Vagina (tissue), 2 donors: ENCODE data around the gene FAM120B. TPM values are rescaled to one million over a fixed set of nuclear protein-coding genes. Genes with fewer than 3 reads are reported as not detected.
"Not testable (repeated sequence)": the region's sequence is repeated elsewhere in the genome, so short reads cannot be mapped to it uniquely, and the experiment has no call there.

Experiments used
- DNase-seq, 2 donors: peaks; one replicate each; pipeline ENCODE4 v3.0.0-alpha.2; 2017; ENCODE audit errors: extremely low spot score in 2 of 2
- H3K27ac ChIP-seq: fragments of 200-600 bp; sonication (generic); one replicate; pipeline ENCODE4 v1.5.1; 2019
- H3K27me3 ChIP-seq: fragments of 200-600 bp; sonication (generic); one replicate; pipeline ENCODE4 v1.5.1; 2019
- H3K36me3 ChIP-seq, 2 donors: fragments of 200-600 bp; sonication (generic); one replicate each; pipeline ENCODE4 v1.5.1; 2017 to 2019
- H3K4me1 ChIP-seq: fragments of 200-600 bp; sonication (generic); one replicate; pipeline ENCODE4 v1.5.1; 2019
- H3K4me3 ChIP-seq, 2 donors: fragments of 200-600 bp; sonication (generic); 1 replicate in 1 of 2; 2 replicates in 1 of 2; pipeline ENCODE4 v1.5.1; 2016 to 2019
- H3K9me3 ChIP-seq: fragments of 200-600 bp; sonication (generic); one replicate; pipeline ENCODE4 v1.5.1; 2019
- POLR2A ChIP-seq, 2 donors: fragments of 450-650 bp; IDR thresholded peaks; one replicate each; pipeline ENCODE4 v1.6.1; 2017; ENCODE audit warnings: antibody characterized with exemption in 2 of 2, mild to moderate bottlenecking in 2 of 2, moderate library complexity in 2 of 2
- POLR2AphosphoS5 ChIP-seq, 2 donors: sonication (generic); formaldehyde crosslinking; IDR thresholded peaks; one replicate each; pipeline ENCODE4 v1.9.0; 2017; ENCODE audit warnings: antibody characterized with exemption in 2 of 2, mild to moderate bottlenecking in 2 of 2, low read depth in 1 of 2; ENCODE audit not compliant: insufficient read depth in 1 of 2
- intact Hi-C: fragments of 100-400 bp; cut with DNase I; formaldehyde crosslinking; loops from one replicate; pipeline ENCODE4 v1.15.1; 2023
- total RNA-seq: library from RNA; depleted of rRNA; stranded (reverse); fragments of >200 nt; gene quantifications from one replicate; pipeline ENCODE4 v1.2.3, GENCODE V29; 2016
- TF ChIP-seq, protein P1 (sequence below), 3 experiments: fragments of 450-650 bp in 2 of 3; fragments of 200-600 bp in 1 of 3; sonication (generic) in 1 of 3; IDR thresholded peaks; one replicate each; pipeline ENCODE4 v1.5.1; 2017 to 2019; ENCODE audit warnings: antibody characterized with exemption in 3 of 3, mild to moderate bottlenecking in 2 of 3, moderate library complexity in 2 of 3

Gene FAM120B
- total RNA-seq, 1 donor from 2014 or later: 34.6 TPM

DNA sequence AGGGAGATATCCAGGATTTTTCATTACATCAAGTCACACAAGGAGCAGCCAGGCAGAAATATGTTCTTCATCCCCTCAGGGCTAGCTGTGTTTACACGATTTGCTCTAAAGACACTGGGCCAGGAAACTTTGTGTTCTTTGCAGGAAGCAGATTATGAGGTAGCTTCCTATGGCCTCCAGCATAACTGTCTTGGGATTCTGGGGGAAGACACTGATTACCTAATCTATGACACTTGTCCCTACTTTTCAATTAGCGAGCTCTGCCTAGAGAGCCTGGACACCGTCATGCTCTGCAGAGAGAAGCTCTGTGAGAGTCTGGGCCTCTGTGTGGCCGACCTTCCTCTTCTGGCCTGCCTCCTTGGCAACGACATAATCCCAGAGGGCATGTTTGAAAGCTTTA, 11.2 kb downstream of the FAM120B start:
- H3K4me1 ChIP-seq: peaks cover 23% of the 10 kb centered on the region
- no peak for DNase-seq
- TF ChIP-seq, protein P1, sequence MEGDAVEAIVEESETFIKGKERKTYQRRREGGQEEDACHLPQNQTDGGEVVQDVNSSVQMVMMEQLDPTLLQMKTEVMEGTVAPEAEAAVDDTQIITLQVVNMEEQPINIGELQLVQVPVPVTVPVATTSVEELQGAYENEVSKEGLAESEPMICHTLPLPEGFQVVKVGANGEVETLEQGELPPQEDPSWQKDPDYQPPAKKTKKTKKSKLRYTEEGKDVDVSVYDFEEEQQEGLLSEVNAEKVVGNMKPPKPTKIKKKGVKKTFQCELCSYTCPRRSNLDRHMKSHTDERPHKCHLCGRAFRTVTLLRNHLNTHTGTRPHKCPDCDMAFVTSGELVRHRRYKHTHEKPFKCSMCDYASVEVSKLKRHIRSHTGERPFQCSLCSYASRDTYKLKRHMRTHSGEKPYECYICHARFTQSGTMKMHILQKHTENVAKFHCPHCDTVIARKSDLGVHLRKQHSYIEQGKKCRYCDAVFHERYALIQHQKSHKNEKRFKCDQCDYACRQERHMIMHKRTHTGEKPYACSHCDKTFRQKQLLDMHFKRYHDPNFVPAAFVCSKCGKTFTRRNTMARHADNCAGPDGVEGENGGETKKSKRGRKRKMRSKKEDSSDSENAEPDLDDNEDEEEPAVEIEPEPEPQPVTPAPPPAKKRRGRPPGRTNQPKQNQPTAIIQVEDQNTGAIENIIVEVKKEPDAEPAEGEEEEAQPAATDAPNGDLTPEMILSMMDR (IDR thresholded peaks at IDR 0.05): no peak
- no peak overlapping the region for H3K4me3 ChIP-seq
- H3K27me3 ChIP-seq: no peaks in the 10 kb centered on the region
- H3K9me3 ChIP-seq: no peaks in the 10 kb centered on the region
- no peak overlapping the region for H3K27ac ChIP-seq
- H3K36me3 ChIP-seq: peaks cover 0 to 15% of the 10 kb centered on the region in 2 donors
- intact Hi-C loops: no loop called here

DNA sequence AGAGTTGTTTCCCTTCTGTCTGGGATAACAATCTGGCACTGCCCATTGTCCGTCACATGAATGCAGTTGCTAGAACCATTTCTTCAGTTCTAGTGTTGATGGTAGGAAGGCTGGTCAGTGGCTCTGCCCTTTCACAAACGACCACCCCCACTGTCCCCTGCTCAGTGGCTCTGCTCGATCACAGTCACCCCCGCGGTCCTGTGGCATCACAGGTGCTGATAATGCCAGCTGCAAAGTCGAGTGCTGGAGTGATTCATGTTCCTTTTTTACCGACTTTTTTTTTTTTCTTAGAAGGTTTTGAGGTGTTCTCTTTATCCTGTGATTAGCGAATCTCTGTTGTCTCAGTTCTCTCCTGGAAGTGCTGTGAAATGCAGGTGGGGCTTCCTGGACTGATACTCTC, 22.8 kb downstream of the FAM120B start:
- H3K4me1 ChIP-seq: no peaks in the 10 kb centered on the region
- no peaks in the 10 kb centered on the region for H3K27me3 ChIP-seq
- DNase-seq: no peak
- no peak overlapping the region for H3K4me3 ChIP-seq
- TF ChIP-seq POLR2A (IDR thresholded peaks at IDR 0.05) (no peak), POLR2AphosphoS5 (IDR thresholded peaks at IDR 0.05; ENCODE audit: insufficient read depth in 1 of 2, low read depth in 1 of 2) (no peak)
- TF ChIP-seq, protein P1 (IDR thresholded peaks at IDR 0.05): no peak
- H3K27ac ChIP-seq: no peak overlapping the region
- intact Hi-C loops: no loop called here
- peaks cover 0 to 58% of the 10 kb centered on the region in 2 donors for H3K36me3 ChIP-seq
- H3K9me3 ChIP-seq: no peaks in the 10 kb centered on the region

DNA sequence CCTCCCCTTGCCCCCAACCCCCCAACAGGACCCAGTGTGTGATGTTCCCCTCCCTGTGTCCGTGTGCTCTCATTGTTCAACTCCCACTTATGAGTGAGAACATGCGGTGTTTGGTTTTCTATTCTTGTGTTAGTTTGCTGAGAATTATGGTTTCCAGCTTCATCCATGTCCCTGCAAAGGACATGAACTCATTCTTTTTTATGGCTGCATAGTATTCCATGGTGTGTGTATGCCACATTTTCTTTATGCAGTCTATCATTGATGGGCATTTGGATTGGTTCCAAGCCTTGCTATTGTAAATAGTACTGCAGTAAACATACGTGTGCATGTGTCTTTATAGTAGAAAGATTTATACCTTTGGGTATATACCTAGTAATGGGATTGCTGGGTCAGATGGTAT, 28.6 kb downstream of the FAM120B start:
- DNase-seq, intact Hi-C loops, H3K27me3 ChIP-seq, H3K9me3 ChIP-seq, H3K27ac ChIP-seq, H3K4me1 ChIP-seq, H3K4me3 ChIP-seq: not testable (repeated sequence)
- H3K36me3 ChIP-seq: peaks cover 0 to 42% of the 10 kb centered on the region in 2 donors

DNA sequence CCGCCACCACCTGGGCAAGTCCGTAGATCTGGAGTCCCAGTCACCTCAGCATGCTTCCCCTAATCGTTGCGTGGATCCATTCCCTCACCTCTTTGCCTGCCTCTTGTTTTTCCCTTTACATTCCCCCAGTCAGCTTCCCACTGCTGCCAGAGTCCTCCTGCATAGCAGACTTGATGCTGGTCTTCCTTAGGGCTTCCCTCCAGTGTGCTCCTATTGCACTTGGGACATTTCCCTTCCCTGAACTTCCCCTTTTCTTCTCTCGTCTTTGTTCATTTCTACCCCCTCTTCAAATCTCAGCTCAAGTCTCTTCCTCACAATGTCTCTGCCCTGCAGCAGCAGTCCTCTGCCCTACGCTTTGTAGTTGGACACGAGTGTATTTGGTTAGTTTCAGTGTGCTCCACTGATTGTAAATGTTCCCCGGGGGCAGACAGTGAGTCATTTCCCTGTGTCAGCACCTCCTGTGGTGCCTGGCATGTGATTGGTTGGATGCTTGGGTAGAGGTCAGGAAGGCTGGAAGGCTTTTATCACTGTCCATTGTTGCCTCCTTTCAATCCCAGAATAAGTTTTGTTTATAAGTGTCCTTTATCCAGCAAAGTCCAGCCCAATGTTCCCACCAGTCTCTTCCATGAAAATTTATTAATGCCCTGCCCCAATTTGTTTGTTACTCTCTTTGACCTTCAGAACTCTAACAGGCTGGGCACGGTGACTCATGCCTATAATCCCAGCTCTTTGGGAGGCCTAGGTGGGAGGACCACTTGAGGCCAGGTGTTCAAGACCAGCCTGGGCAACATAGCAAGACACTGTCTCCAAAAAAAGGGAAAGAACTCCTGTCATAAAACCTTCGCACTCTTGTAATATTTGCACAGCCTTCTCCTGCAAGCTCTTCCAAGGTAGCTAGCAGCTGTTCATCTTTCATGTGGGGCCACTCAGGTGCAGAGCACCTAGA, 38.3 kb downstream of the FAM120B start:
- Histone ChIP-seq H3K4me3 (no peak overlapping the region), H3K27me3 (no peaks in the 10 kb centered on the region), H3K9me3 (no peaks in the 10 kb centered on the region), H3K36me3 (peaks cover 0 to 13% of the 10 kb centered on the region in 2 donors), H3K27ac (no peak overlapping the region), H3K4me1 (peaks cover 9% of the 10 kb centered on the region)
- TF ChIP-seq POLR2AphosphoS5 (IDR thresholded peaks at IDR 0.05; ENCODE audit: insufficient read depth in 1 of 2, low read depth in 1 of 2) (no peak), POLR2A (IDR thresholded peaks at IDR 0.05) (no peak)
- TF ChIP-seq, protein P1 (IDR thresholded peaks at IDR 0.05): no peak
- intact Hi-C loops: no loop called here
- DNase-seq: no peak

DNA sequence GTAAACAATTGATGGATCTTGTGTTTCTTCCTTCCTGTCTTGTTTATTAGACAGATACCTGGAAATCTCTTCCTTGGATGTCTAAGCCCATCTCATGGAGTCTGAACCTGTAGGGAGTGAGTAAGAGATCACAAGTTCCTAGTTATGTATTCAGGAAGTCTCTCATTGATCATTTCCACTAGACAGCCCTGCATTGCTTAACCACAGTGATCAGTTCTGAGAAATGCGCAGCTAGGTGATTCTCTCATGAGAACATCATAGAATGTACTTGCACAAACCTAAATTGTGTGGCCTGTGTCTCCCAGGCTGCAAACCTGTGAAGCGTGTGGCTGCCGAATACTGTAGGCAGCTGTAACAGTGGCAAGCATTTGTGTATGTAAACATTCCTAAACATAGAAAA, 39.1 kb downstream of the FAM120B start:
- Histone ChIP-seq H3K9me3 (no peaks in the 10 kb centered on the region), H3K36me3 (peaks cover 0 to 20% of the 10 kb centered on the region in 2 donors), H3K4me3 (no peak overlapping the region), H3K4me1 (peaks cover 9% of the 10 kb centered on the region), H3K27ac (no peak overlapping the region), H3K27me3 (no peaks in the 10 kb centered on the region)
- intact Hi-C loops: no loop called here
- DNase-seq: no peak
- no peak for TF ChIP-seq POLR2A (IDR thresholded peaks at IDR 0.05)
- TF ChIP-seq, protein P1 (IDR thresholded peaks at IDR 0.05): no peak
- no peak for TF ChIP-seq POLR2AphosphoS5 (IDR thresholded peaks at IDR 0.05; ENCODE audit: insufficient read depth in 1 of 2, low read depth in 1 of 2)
